Stomach (tissue), 4 donors: Measurements from ENCODE around the gene COL4A1.

Experiments
- POLR2A ChIP-seq, 4 donors: fragments of 450-650 bp; IDR thresholded peaks; one replicate each; pipeline ENCODE4 v1.6.1; 2016; ENCODE audit warnings: antibody characterized with exemption in 4 of 4, control low read depth in 2 of 4, mild to moderate bottlenecking in 1 of 4, moderate library complexity in 1 of 4
- TF ChIP-seq, protein P1 (sequence below), 7 experiments: fragments of 450-650 bp in 4 of 7; fragments of 200-600 bp in 3 of 7; sonication (generic) in 3 of 7; IDR thresholded peaks; one replicate each; pipeline ENCODE4 v1.5.1; 2016 to 2019; ENCODE audit warnings: antibody characterized with exemption in 7 of 7, control low read depth in 2 of 7, mild to moderate bottlenecking in 1 of 7

DNA sequence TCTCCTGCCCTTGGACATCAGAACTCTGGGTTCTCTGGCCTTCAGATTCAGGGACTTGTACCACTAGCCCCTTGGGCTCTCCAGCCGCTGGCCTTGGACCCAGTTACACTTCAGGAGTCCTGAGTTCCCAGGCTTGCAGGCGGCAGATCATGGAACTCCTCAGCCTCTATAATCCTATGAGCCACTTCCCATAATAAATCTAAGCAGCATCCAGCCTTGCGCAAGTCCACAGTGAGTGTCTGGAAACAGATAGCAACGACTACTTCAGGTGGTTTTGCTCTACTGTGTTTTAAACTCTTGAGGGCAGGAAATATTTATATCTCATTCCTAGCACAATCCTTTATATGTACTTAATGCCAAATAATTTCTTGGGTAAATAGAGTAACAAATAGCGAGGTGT lies 92.3 kb downstream of the COL4A1 start:
- TF ChIP-seq, protein P1, sequence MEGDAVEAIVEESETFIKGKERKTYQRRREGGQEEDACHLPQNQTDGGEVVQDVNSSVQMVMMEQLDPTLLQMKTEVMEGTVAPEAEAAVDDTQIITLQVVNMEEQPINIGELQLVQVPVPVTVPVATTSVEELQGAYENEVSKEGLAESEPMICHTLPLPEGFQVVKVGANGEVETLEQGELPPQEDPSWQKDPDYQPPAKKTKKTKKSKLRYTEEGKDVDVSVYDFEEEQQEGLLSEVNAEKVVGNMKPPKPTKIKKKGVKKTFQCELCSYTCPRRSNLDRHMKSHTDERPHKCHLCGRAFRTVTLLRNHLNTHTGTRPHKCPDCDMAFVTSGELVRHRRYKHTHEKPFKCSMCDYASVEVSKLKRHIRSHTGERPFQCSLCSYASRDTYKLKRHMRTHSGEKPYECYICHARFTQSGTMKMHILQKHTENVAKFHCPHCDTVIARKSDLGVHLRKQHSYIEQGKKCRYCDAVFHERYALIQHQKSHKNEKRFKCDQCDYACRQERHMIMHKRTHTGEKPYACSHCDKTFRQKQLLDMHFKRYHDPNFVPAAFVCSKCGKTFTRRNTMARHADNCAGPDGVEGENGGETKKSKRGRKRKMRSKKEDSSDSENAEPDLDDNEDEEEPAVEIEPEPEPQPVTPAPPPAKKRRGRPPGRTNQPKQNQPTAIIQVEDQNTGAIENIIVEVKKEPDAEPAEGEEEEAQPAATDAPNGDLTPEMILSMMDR (IDR thresholded peaks at IDR 0.05): no peak
- TF ChIP-seq POLR2A (IDR thresholded peaks at IDR 0.05): no peak
